Activated CD4-positive, alpha-beta T cell treated with anti-CD3 and anti-CD28 coated beads, Interleukin-10, Interleukin-2, amounts not matched to agents 100 ng/mL and 50 ng/mL, durations not matched to agents 16 hours and 8 hours (primary cell): Measurements from ENCODE around the gene CMYA5.

Source experiments
- DNase-seq: peaks from one replicate; pipeline ENCODE4 v3.0.0-alpha.2; 2020

Gene CMYA5

GRCh38 chr5:79841172-79841571 lies 151.5 kb downstream of the CMYA5 start:
- DNase-seq = no peak

GRCh38 chr5:79842006-79842881 lies 152.6 kb downstream of the CMYA5 start:
- no peak for DNase-seq

DNA sequence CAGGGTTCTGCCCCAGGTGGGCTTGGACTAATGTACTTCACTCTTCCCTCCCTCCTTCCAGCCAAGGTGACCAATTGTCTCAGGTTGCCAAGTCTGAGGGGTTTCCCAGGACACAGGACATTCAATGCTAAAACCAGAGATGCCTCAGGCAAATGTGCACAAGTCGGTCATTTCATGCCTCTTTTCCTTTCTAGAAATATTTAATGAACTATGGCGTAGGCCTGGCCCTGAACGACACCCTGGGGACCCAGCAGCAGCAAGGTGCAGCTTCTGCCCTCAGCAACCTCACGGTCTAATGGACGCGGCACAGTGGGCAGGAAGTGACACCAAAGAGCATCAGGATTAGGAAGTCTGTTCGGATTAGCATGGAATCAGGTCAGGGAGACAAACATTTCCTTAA lies 153.4 kb downstream of the CMYA5 start:
- no peak for DNase-seq

GRCh38 chr5:79843450-79844388 lies 154.1 kb downstream of the CMYA5 start:
- DNase-seq = no peak

DNA sequence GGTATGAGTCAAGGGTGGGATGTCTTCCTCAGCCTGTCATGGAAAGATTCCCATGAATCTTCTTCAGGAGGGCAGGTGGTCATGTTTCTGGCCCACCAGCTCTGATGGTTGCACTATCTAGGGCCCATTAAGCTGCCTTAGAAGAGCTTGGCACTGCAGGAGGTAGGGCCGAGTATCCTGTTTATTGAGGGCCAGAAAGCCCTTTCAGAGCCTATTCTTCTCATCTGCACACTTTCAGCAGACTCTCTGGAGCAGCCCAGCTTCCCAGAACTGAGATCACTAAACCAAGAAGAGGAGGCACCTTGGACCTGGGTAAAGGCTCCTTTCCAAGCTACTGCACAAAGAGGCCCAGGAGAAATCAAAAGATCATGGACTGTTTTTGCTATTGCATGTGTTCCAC lies 154.9 kb downstream of the CMYA5 start:
- DNase-seq = no peak

DNA sequence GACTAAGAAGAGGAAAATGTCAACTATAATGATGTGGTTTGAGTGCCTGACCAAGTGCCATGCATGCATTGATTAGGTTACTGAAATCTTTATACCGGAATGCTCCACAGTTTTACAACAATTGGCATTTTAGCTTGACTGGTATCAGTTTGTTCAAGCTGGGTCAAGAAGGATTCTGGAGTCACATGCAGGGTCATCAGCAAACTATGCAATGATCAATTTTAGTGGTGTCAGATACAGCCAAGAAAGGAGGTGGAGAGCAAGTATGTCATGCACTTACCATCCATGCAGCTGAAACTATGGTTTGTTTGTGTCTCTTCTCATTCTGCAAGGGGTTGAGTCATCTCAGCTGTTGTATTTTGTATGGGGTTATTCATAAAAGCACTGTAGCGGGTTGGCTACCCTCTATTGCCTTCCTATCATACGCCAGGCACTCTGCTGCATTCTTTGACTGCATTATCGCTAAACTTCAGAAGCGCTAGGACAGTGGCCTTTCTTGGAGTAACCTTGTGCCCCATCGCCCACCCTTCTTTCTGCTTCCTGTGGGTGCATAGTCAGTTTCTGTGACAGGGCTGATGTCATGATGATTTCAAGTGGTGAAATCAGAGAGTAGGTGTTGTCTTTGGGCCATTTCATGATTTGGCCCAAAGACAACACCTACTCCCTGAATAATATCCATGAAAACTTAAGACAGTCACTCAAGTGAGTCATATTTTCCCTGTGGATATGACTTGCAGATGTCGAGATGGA lies 156.0 kb downstream of the CMYA5 start:
- peak; percentile 82 for DNase-seq

GRCh38 chr5:79846198-79846521 lies 156.5 kb downstream of the CMYA5 start:
- DNase-seq = peak; percentile 64

DNA sequence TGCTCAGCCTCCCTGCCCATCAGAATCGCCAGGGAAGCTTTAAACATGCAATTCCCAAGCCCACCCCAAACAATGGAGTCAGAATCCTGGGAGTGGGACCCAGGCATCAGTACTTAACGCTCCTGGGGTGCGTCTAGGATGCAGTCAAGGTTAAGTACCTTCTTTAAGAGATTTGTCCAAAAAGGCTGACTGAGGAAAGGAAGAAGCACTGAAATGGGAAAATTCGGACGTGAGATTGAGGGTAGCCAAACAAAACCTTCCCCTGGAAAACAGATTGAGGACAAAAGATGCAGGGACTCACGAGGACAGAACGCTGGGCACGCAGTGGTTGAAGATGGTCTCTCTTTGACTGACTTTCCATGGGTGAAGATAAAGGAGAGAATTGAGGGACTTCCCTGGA lies 157.9 kb downstream of the CMYA5 start:
- no peak for DNase-seq

- DNase-seq = no peak
These were observed 159.4 kb downstream of the CMYA5 start for GRCh38 chr5:79849061-79849460.
